Islet of Langerhans (tissue), 1 donor: ENCODE data around the gene LAP3.
A peak's percentile ranks its signal among the peaks of the same experiment; 100 is the strongest.
"Not testable (repeated sequence)": the region's sequence is repeated elsewhere in the genome, so short reads cannot be mapped to it uniquely, and the experiment has no call there.

Source experiments
- FAIRE-seq: peaks from one replicate; lab custom pipeline; 2011; peaks lifted over from hg19 to GRCh38; lab: Jason Lieb, UNC

Gene LAP3

GRCh38 chr4:17562157-17562556 is 14.8 kb upstream of the LAP3 start:
- FAIRE-seq, result no peak

- no peak for FAIRE-seq
Measured at GRCh38 chr4:17565846-17566245, 11.2 kb upstream of the LAP3 start.

- no peak for FAIRE-seq
Measured at GRCh38 chr4:17567271-17567670, 9.7 kb upstream of the LAP3 start.

- no peak for FAIRE-seq
Measured at GRCh38 chr4:17574206-17574605, 2.8 kb upstream of the LAP3 start.

GRCh38 chr4:17575177-17575576 is 1.8 kb upstream of the LAP3 start:
- FAIRE-seq, result not testable (repeated sequence)

- FAIRE-seq, result no peak
Measured at GRCh38 chr4:17577665-17578481, 875 bp downstream of the LAP3 start.

- no peak for FAIRE-seq
Measured at GRCh38 chr4:17578482-17578891, 1.5 kb downstream of the LAP3 start.

GRCh38 chr4:17580969-17581368 is 4.0 kb downstream of the LAP3 start:
- FAIRE-seq, result no peak

- FAIRE-seq, result no peak
Measured at GRCh38 chr4:17583276-17583675, 6.3 kb downstream of the LAP3 start.

- FAIRE-seq, result no peak
Measured at GRCh38 chr4:17583941-17584340, 6.9 kb downstream of the LAP3 start.

GRCh38 chr4:17584521-17585213 is 7.7 kb downstream of the LAP3 start:
- FAIRE-seq, result no peak

GRCh38 chr4:17587094-17587822 is 10.3 kb downstream of the LAP3 start:
- no peak for FAIRE-seq

GRCh38 chr4:17589355-17589754 is 12.4 kb downstream of the LAP3 start:
- FAIRE-seq, result no peak

GRCh38 chr4:17595471-17596005 is 18.5 kb downstream of the LAP3 start:
- no peak for FAIRE-seq

- no peak for FAIRE-seq
Measured at GRCh38 chr4:17597517-17597916, 20.5 kb downstream of the LAP3 start.

- no peak for FAIRE-seq
Measured at GRCh38 chr4:17599826-17600225, 22.8 kb downstream of the LAP3 start.

- no peak for FAIRE-seq
Measured at GRCh38 chr4:17605236-17605635, 28.2 kb downstream of the LAP3 start.

- no peak for FAIRE-seq
Measured at GRCh38 chr4:17613761-17614415, 36.9 kb downstream of the LAP3 start.

GRCh38 chr4:17614416-17615299 is 37.7 kb downstream of the LAP3 start, which contains the start of gene MED28:
Gene MED28, plus strand, starts transcription at chr4:17614641. Its CDS starts 14 bp downstream, at chr4:17614655.
- FAIRE-seq, result peak; percentile 93

GRCh38 chr4:17616283-17616682 is 39.3 kb downstream of the LAP3 start:
- FAIRE-seq, result no peak

- no peak for FAIRE-seq
Measured at GRCh38 chr4:17618926-17619325, 41.9 kb downstream of the LAP3 start.
